H1 (cell line): ENCODE results near the gene TRHDE. TPM values are rescaled to one million over a fixed set of nuclear protein-coding genes. Genes with fewer than 3 reads are reported as not detected.

Source experiments
- CTCF ChIA-PET: fragments of 300-600 bp; sonication (Branson Sonifier 250); formaldehyde crosslinking; loops from one replicate; lab custom pipeline; 2021; ENCODE audit not compliant: partially characterized antibody; lab: Charles Lee
- POLR2A ChIA-PET: fragments of 300-600 bp; sonication (Branson Sonifier 250); formaldehyde crosslinking; loops from one replicate; lab custom pipeline; 2021; ENCODE audit warnings: inconsistent platforms; ENCODE audit not compliant: partially characterized antibody; lab: Charles Lee
- DNase-seq, 2 experiments: peaks; one replicate each; pipeline versions ENCODE4 v3.0.0 to v3.0.0-alpha.2; 2010 to 2022; ENCODE audit warnings: low spot score in 2 of 2, low read depth in 1 of 2, mixed read lengths in 1 of 2
- FAIRE-seq: peaks from 2 replicates; lab custom pipeline; 2011; peaks lifted over from hg19 to GRCh38; lab: Jason Lieb, UNC
- H2AFZ ChIP-seq: 2 replicates; pipeline ENCODE4 v1.8.1; 2012; ENCODE audit warnings: low read length, inconsistent platforms
- H2AK5ac ChIP-seq: 2 replicates; pipeline ENCODE4 v1.6.1; 2013; ENCODE audit warnings: low read depth, low read length
- H2BK120ac ChIP-seq: replicated peaks from 2 replicates; pipeline ENCODE3; 2013; ENCODE audit warnings: low read depth, low read length, inconsistent platforms
- H2BK12ac ChIP-seq: 2 replicates; pipeline ENCODE4 v1.6.1; 2013; ENCODE audit warnings: low read depth, low read length
- H2BK15ac ChIP-seq: 2 replicates; pipeline ENCODE4 v1.6.1; 2013; ENCODE audit warnings: low read length
- H2BK20ac ChIP-seq: 2 replicates; pipeline ENCODE4 v1.6.1; 2013; ENCODE audit warnings: low read length
- H2BK5ac ChIP-seq: 2 replicates; pipeline ENCODE4 v1.6.1; 2013; ENCODE audit warnings: low read depth, low read length
- H3K14ac ChIP-seq: 2 replicates; pipeline ENCODE4 v1.6.1; 2013; ENCODE audit warnings: inconsistent platforms; ENCODE audit not compliant: insufficient read length
- H3K18ac ChIP-seq: 2 replicates; pipeline ENCODE4 v1.6.1; 2013; ENCODE audit warnings: low read length; ENCODE audit errors: extremely low read depth
- H3K23ac ChIP-seq: 2 replicates; pipeline ENCODE4 v1.6.1; 2013; ENCODE audit warnings: inconsistent platforms; ENCODE audit not compliant: insufficient read length
- H3K23me2 ChIP-seq: 2 replicates; pipeline ENCODE4 v1.6.1; 2013; ENCODE audit warnings: low read depth, low read length
- H3K27ac ChIP-seq: 2 replicates; pipeline ENCODE4 v1.6.1; 2011; ENCODE audit warnings: low read depth, low read length, inconsistent platforms
- H3K27me3 ChIP-seq, 4 experiments: replicated peaks in 1 of 4; 1 replicate in 1 of 4; 2 replicates in 3 of 4; pipeline versions ENCODE4 v1.6.1 to v1.8.1; 2011 to 2013; ENCODE audit warnings: low read length in 3 of 4, mild to moderate bottlenecking in 3 of 4, inconsistent platforms in 2 of 4, mixed read lengths in 2 of 4, moderate library complexity in 1 of 4; ENCODE audit not compliant: control insufficient read depth in 3 of 4, insufficient read depth in 3 of 4; ENCODE audit errors: extremely low read depth in 1 of 4
- H3K36me3 ChIP-seq, 4 experiments: 2 replicates each; pipeline versions ENCODE4 v1.6.1 to v1.8.1; 2011 to 2013; ENCODE audit warnings: mild to moderate bottlenecking in 4 of 4, low read length in 3 of 4, moderate library complexity in 2 of 4, control low read depth in 1 of 4, inconsistent platforms in 1 of 4; ENCODE audit not compliant: insufficient read depth in 4 of 4, control insufficient read depth in 2 of 4
- H3K4ac ChIP-seq: replicated peaks from 2 replicates; pipeline ENCODE3; 2013; ENCODE audit warnings: low read length, low read depth, mixed read lengths, inconsistent platforms; ENCODE audit not compliant: insufficient read length
- H3K4me1 ChIP-seq, 4 experiments: replicated peaks in 1 of 4; 1 replicate in 1 of 4; 2 replicates in 3 of 4; pipeline versions ENCODE4 v1.6.1 to v1.8.1; 2011 to 2013; ENCODE audit warnings: low read length in 3 of 4, inconsistent platforms in 2 of 4, mixed read lengths in 1 of 4; ENCODE audit not compliant: insufficient read depth in 4 of 4, control insufficient read depth in 3 of 4
- H3K4me2 ChIP-seq, 2 experiments: 2 replicates each; pipeline versions ENCODE4 v1.6.1 to v1.8.1; 2011 to 2013; ENCODE audit warnings: low read depth in 2 of 2, low read length in 2 of 2, control low read depth in 1 of 2, inconsistent platforms in 1 of 2, mild to moderate bottlenecking in 1 of 2; ENCODE audit not compliant: insufficient read depth in 1 of 2
- H3K4me3 ChIP-seq, 4 experiments: fragments of 200-600, 300-600 bp in 1 of 4; sonication (generic), shearing (Covaris generic), sonication (Bioruptor Twin) in 1 of 4; 2 replicates each; pipeline versions ENCODE4 v1.5.1 to v1.8.1; 2011 to 2016; ENCODE audit warnings: low read length in 4 of 4, low read depth in 3 of 4, control low read depth in 2 of 4, inconsistent platforms in 2 of 4, mild to moderate bottlenecking in 2 of 4, mixed read lengths in 1 of 4, moderate library complexity in 1 of 4; ENCODE audit not compliant: insufficient read depth in 2 of 4; ENCODE audit errors: extremely low read depth in 1 of 4
- H3K56ac ChIP-seq: replicated peaks from 2 replicates; pipeline ENCODE3; 2013; ENCODE audit warnings: low read depth, mild to moderate bottlenecking, mixed read lengths, low read length, inconsistent platforms; ENCODE audit not compliant: insufficient read length
- H3K79me1 ChIP-seq: 2 replicates; pipeline ENCODE4 v1.6.1; 2013; ENCODE audit warnings: low read depth, low read length, control low read depth
- H3K79me2 ChIP-seq, 2 experiments: 2 replicates each; pipeline versions ENCODE4 v1.6.1 to v1.8.1; 2012 to 2013; ENCODE audit warnings: low read length in 2 of 2, mild to moderate bottlenecking in 2 of 2, inconsistent platforms in 1 of 2; ENCODE audit not compliant: insufficient read depth in 2 of 2, control insufficient read depth in 1 of 2
- H3K9ac ChIP-seq, 4 experiments: replicated peaks in 1 of 4; 1 replicate in 1 of 4; 2 replicates in 3 of 4; pipeline versions ENCODE4 v1.6.1 to v1.8.1; 2011 to 2013; ENCODE audit warnings: low read depth in 3 of 4, low read length in 3 of 4, control low read depth in 2 of 4, mild to moderate bottlenecking in 2 of 4, moderate library complexity in 2 of 4, inconsistent platforms in 1 of 4; ENCODE audit errors: extremely low read depth in 1 of 4
- H3K9me3 ChIP-seq, 2 experiments: 2 replicates each; pipeline versions ENCODE4 v1.6.1 to v1.8.1; 2012 to 2013; ENCODE audit warnings: mild to moderate bottlenecking in 2 of 2, moderate library complexity in 2 of 2, control low read depth in 1 of 2, inconsistent platforms in 1 of 2, low read depth in 1 of 2, low read length in 1 of 2, mixed read lengths in 1 of 2; ENCODE audit not compliant: insufficient read depth in 2 of 2
- H4K20me1 ChIP-seq, 2 experiments: replicated peaks in 1 of 2; 2 replicates each; pipeline versions ENCODE3 to v1.8.1; 2011 to 2013; ENCODE audit warnings: inconsistent platforms in 2 of 2, low read length in 2 of 2, mild to moderate bottlenecking in 1 of 2; ENCODE audit not compliant: insufficient read depth in 2 of 2, control insufficient read depth in 1 of 2
- H4K5ac ChIP-seq: 2 replicates; pipeline ENCODE4 v1.6.1; 2013; ENCODE audit warnings: low read length, low read depth, mixed read lengths, inconsistent platforms; ENCODE audit not compliant: insufficient read length
- H4K8ac ChIP-seq: 2 replicates; pipeline ENCODE4 v1.8.0; 2013; ENCODE audit warnings: mild to moderate bottlenecking, moderate library complexity, low read length, inconsistent platforms; ENCODE audit not compliant: insufficient read depth; ENCODE audit errors: extremely low read depth
- H4K91ac ChIP-seq: replicated peaks from 2 replicates; pipeline ENCODE3; 2013; ENCODE audit warnings: low read length, mixed read lengths, inconsistent platforms; ENCODE audit not compliant: insufficient read length
- BACH1 ChIP-seq: IDR thresholded peaks from 2 replicates; pipeline ENCODE4 v1.6.1; 2012; ENCODE audit warnings: low read length, improper control_type of control experiment
- BCL11A ChIP-seq, 2 experiments: IDR thresholded peaks; one replicate each; pipeline ENCODE4 v1.6.1; 2011; ENCODE audit warnings: low read depth in 2 of 2, low read length in 2 of 2, mild to moderate bottlenecking in 2 of 2
- CBX5 ChIP-seq: fragments of 300-800, 300-1000 bp; sonication (generic); IDR thresholded peaks from 2 replicates; pipeline ENCODE4 v1.7.1; 2016; ENCODE audit warnings: antibody characterized with exemption, low read length, low read depth
- CREB1 ChIP-seq: IDR thresholded peaks from 2 replicates; pipeline ENCODE4 v1.6.1; 2012; ENCODE audit warnings: inconsistent platforms
- CTBP2 ChIP-seq: IDR thresholded peaks from 2 replicates; pipeline ENCODE4 v1.7.0; 2011; ENCODE audit warnings: borderline replicate concordance, mild to moderate bottlenecking, moderate library complexity, mixed read lengths, low read length; ENCODE audit not compliant: insufficient read depth, insufficient read length
- EP300 ChIP-seq, 2 experiments: IDR thresholded peaks; 1 replicate in 1 of 2; 2 replicates in 1 of 2; pipeline ENCODE4 v1.6.1; 2011 to 2012; ENCODE audit warnings: low read depth in 2 of 2, low read length in 2 of 2, mild to moderate bottlenecking in 2 of 2, borderline replicate concordance in 1 of 2, inconsistent platforms in 1 of 2, moderate library complexity in 1 of 2
- GTF2F1 ChIP-seq: IDR thresholded peaks from 2 replicates; pipeline ENCODE4 v1.6.1; 2012; ENCODE audit warnings: low read depth, low read length, improper control_type of control experiment, borderline replicate concordance
- POLR2AphosphoS5 ChIP-seq: IDR thresholded peaks from 2 replicates; pipeline ENCODE4 v1.6.1; 2011; ENCODE audit warnings: low read depth, low read length
- RBBP5 ChIP-seq: IDR thresholded peaks from 2 replicates; pipeline ENCODE4 v1.7.1; 2012; ENCODE audit warnings: low read depth, mild to moderate bottlenecking, inconsistent platforms, low read length, moderate library complexity, borderline replicate concordance
- RXRA ChIP-seq: IDR thresholded peaks from 2 replicates; pipeline ENCODE4 v1.6.1; 2011; ENCODE audit warnings: low read depth, mild to moderate bottlenecking, low read length, moderate library complexity; ENCODE audit not compliant: insufficient read depth
- SIN3A ChIP-seq, 2 experiments: IDR thresholded peaks in 1 of 2; conservative IDR thresholded peaks in 1 of 2; 2 replicates each; pipeline ENCODE4 v1.6.1; 2011 to 2012; ENCODE audit warnings: low read length in 2 of 2, improper control_type of control experiment in 1 of 2, low read depth in 1 of 2, mild to moderate bottlenecking in 1 of 2
- WGBS, 2 experiments: shearing (Covaris generic) in 1 of 2; methylation state at CpG; one replicate each; pipeline versions ENCODE4 v1.1.6 to v1.1.7; 2013 to 2015; ENCODE audit warnings: low lambda C conversion rate in 2 of 2, mixed read lengths in 2 of 2, inconsistent platforms in 1 of 2, low coverage in 1 of 2, missing lambda C conversion rate in 1 of 2; ENCODE audit not compliant: insufficient replicate concordance in 2 of 2, insufficient coverage in 1 of 2, insufficient read length in 1 of 2; ENCODE audit errors: extremely low coverage in 1 of 2, missing lambda C conversion rate in 1 of 2; 5-methylcytosine and 5-hydroxymethylcytosine counted together
- polyA plus RNA-seq, 7 experiments: library from polyadenylated mRNA; depleted of rRNA in 3 of 7; stranded (reverse) in 5 of 7; unstranded in 2 of 7; fragments of >200 nt in 5 of 7; fragments of 200-250 nt in 2 of 7; gene quantifications; 1 replicate in 5 of 7; 2 replicates in 1 of 7; 4 replicates in 1 of 7; pipeline versions ENCODE4 v1.2.1 to v1.2.3, GENCODE V29; 2011 to 2013; ENCODE audit warnings: missing spikeins in 2 of 7, mixed read lengths in 2 of 7
- total RNA-seq: library from RNA; stranded (reverse); fragmentation: NEBNext Ultra II Directional; extraction: Animal tissue kit (Norgen Biotek cat#: 25700); gene quantifications from 2 replicates; pipeline ENCODE4 v1.2.1, GENCODE V29; 2021
- TF ChIP-seq, protein P1 (sequence below): IDR thresholded peaks from 2 replicates; pipeline ENCODE4 v1.6.1; 2011; ENCODE audit warnings: low read depth, mild to moderate bottlenecking, low read length; ENCODE audit not compliant: insufficient read depth

Gene TRHDE
- total and polyA plus RNA-seq, 2 of the 8 experiments (the other 6 are each of a cell fraction or from before 2014, with no cell fraction given) = 1.3 to 5.0 TPM

DNA sequence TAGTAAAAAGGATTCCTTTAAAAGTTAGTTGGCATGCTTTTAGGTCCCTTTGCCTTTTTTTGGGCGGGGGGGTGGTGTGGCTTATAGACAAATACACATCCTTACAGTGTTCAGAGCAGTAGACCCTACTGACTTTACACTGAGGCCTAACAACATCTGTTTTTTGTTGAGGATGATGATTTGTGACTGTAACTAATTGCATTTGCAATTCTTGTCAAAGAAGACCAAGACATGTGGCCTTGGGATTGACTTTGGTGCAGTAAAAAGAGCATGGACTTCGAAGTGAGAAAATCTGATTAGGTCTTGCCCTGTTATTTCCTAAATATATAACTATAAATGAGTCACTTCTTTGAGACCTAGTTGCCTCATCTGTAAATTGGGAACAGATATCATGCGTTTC is 77.3 kb downstream of the TRHDE start:
- no peak overlapping the region for H4K91ac ChIP-seq
- no peak overlapping the region for H3K56ac ChIP-seq
- H3K79me1 ChIP-seq = no peaks in the 10 kb centered on the region
- H3K4me2 ChIP-seq = no peak overlapping the region
- H3K9me3 ChIP-seq = no peaks in the 10 kb centered on the region
- no peak overlapping the region for H2BK12ac ChIP-seq
- no peak overlapping the region for H3K4me3 ChIP-seq
- H3K18ac ChIP-seq = no peak overlapping the region
- no peaks in the 10 kb centered on the region for H4K20me1 ChIP-seq
- no peak overlapping the region for H4K5ac ChIP-seq
- no peak overlapping the region for H4K8ac ChIP-seq
- ChIA-PET POLR2A (no interaction called here), CTCF (no interaction called here)
- H3K9ac ChIP-seq = no peak overlapping the region
- no peak overlapping the region for H3K4ac ChIP-seq
- H3K14ac ChIP-seq = no peak overlapping the region
- H3K36me3 ChIP-seq = no peaks in the 10 kb centered on the region
- H3K27ac ChIP-seq = no peak overlapping the region
- H2BK120ac ChIP-seq = no peak overlapping the region
- FAIRE-seq (no peak), DNase-seq (no peak)
- no peaks in the 10 kb centered on the region for H3K23me2 ChIP-seq
- H2BK5ac ChIP-seq = no peak overlapping the region
- no peaks in the 10 kb centered on the region for H3K79me2 ChIP-seq
- H2BK15ac ChIP-seq = no peak overlapping the region
- H2BK20ac ChIP-seq = no peak overlapping the region
- H2AFZ ChIP-seq = no peak overlapping the region
- no peaks in the 10 kb centered on the region for H3K27me3 ChIP-seq
- no peak overlapping the region for H3K23ac ChIP-seq
- WGBS, 2 experiments = 85% methylated on average over 3 of the region's 3 CpGs; no CpG with 5 or more reads in 1 of the 2 experiments
- no peak overlapping the region for H2AK5ac ChIP-seq
- peaks cover 0 to 7% (median 2%) of the 10 kb centered on the region in 4 experiments; a peak in 2 of 7 replicates for H3K4me1 ChIP-seq
- TF ChIP-seq CBX5 (no peak), BCL11A (IDR thresholded peaks at IDR 0.05; ENCODE audit: low read depth in 2 of 2, low read length in 2 of 2) (no peak), RBBP5 (no peak), SIN3A (conservative IDR thresholded peaks at IDR 0.05 in 1 of 2, IDR thresholded peaks at IDR 0.05 in 1 of 2; ENCODE audit: low read depth in 1 of 2, low read length in 2 of 2) (no peak), CTBP2 (no peak), GTF2F1 (no peak), BACH1 (no peak), EP300 (IDR thresholded peaks at IDR 0.05; ENCODE audit: borderline replicate concordance in 1 of 2, low read depth in 2 of 2, low read length in 2 of 2) (no peak), POLR2AphosphoS5 (no peak), CREB1 (no peak), RXRA (no peak)
- TF ChIP-seq, protein P1, sequence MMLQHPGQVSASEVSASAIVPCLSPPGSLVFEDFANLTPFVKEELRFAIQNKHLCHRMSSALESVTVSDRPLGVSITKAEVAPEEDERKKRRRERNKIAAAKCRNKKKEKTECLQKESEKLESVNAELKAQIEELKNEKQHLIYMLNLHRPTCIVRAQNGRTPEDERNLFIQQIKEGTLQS = no peak
